Superior temporal gyrus (tissue), 1 donor: ENCODE results near the gene AUNIP.

ENCODE experiments used
- DNase-seq: peaks from one replicate; pipeline ENCODE4 v3.0.0-alpha.2; 2016; ENCODE audit errors: extremely low spot score

The AUNIP gene

GRCh38 chr1:25794325-25794724 is 64.9 kb downstream of the AUNIP start:
- DNase-seq: no peak

- no peak for DNase-seq
Measured at GRCh38 chr1:25793585-25794170, 65.6 kb downstream of the AUNIP start.

GRCh38 chr1:25792115-25792514 is 67.1 kb downstream of the AUNIP start:
- peak; percentile 30 for DNase-seq

GRCh38 chr1:25790472-25790871 is 68.8 kb downstream of the AUNIP start:
- DNase-seq: no peak

GRCh38 chr1:25787760-25788166 is 71.5 kb downstream of the AUNIP start:
- no peak for DNase-seq

GRCh38 chr1:25786887-25787759 is 72.1 kb downstream of the AUNIP start:
- peak; percentile 45 for DNase-seq

- no peak for DNase-seq
Measured at GRCh38 chr1:25785333-25786067, 73.8 kb downstream of the AUNIP start.

- DNase-seq: no peak
Measured at GRCh38 chr1:25784575-25785051, 74.6 kb downstream of the AUNIP start.
